Measurements from ENCODE around the gene CMTM8.

Gene CMTM8

GRCh38 chr3:32337505-32337904 lies 99.0 kb downstream of the CMTM8 start:
- H3K9me3 ChIP-seq (ENCODE audit: insufficient read depth, low read length, severe bottlenecking), result no peaks in the 10 kb centered on the region
- TF ChIP-seq CTCF (IDR thresholded peaks at IDR 0.05; ENCODE audit: borderline replicate concordance, extremely low read depth, low read length, poor library complexity, severe bottlenecking) (no peak), EZH2 (IDR thresholded peaks at IDR 0.05; ENCODE audit: borderline replicate concordance, low read depth, low read length, severe bottlenecking) (no peak)
- no peaks in the 10 kb centered on the region for H3K27me3 ChIP-seq (ENCODE audit: insufficient read depth, low read length, poor library complexity)
- H3K36me3 ChIP-seq (ENCODE audit: insufficient read depth, low read length), result no peaks in the 10 kb centered on the region
- no peak overlapping the region for H3K4me3 ChIP-seq (ENCODE audit: low read depth in 1 of 2, low read length in 2 of 2)
- H2AFZ ChIP-seq (ENCODE audit: low read depth, low read length), result no peak overlapping the region
- no peaks in the 10 kb centered on the region for H3K79me2 ChIP-seq (ENCODE audit: insufficient read depth, low read length)
- ATAC-seq (ENCODE audit: insufficient read depth, low read depth) (no peak), DNase-seq (no peak)
- H4K20me1 ChIP-seq (ENCODE audit: insufficient read depth, low read length), result no peaks in the 10 kb centered on the region
- no peak overlapping the region for H3K9ac ChIP-seq (ENCODE audit: low read depth, low read length)
- no peak overlapping the region for H3K27ac ChIP-seq (ENCODE audit: low read length)
- H3K4me2 ChIP-seq (ENCODE audit: insufficient read depth, low read length), result no peak overlapping the region
- no peaks in the 10 kb centered on the region for H3K4me1 ChIP-seq (ENCODE audit: insufficient read depth, low read length)

GRCh38 chr3:32340039-32340438 lies 101.6 kb downstream of the CMTM8 start:
- no peak overlapping the region for H3K4me2 ChIP-seq (ENCODE audit: insufficient read depth, low read length)
- peak; percentile 74 for TF ChIP-seq CTCF (IDR thresholded peaks at IDR 0.05; ENCODE audit: borderline replicate concordance, extremely low read depth, low read length, poor library complexity, severe bottlenecking)
- no peak for TF ChIP-seq EZH2 (IDR thresholded peaks at IDR 0.05; ENCODE audit: borderline replicate concordance, low read depth, low read length, severe bottlenecking)
- H3K79me2 ChIP-seq (ENCODE audit: insufficient read depth, low read length), result no peaks in the 10 kb centered on the region

GRCh38 chr3:32340611-32341365 lies 102.3 kb downstream of the CMTM8 start:
- no peaks in the 10 kb centered on the region for H3K4me1 ChIP-seq (ENCODE audit: insufficient read depth, low read length)
- no peaks in the 10 kb centered on the region for H4K20me1 ChIP-seq (ENCODE audit: insufficient read depth, low read length)
- H3K27me3 ChIP-seq (ENCODE audit: insufficient read depth, low read length, poor library complexity), result no peaks in the 10 kb centered on the region
- TF ChIP-seq EZH2 (IDR thresholded peaks at IDR 0.05; ENCODE audit: borderline replicate concordance, low read depth, low read length, severe bottlenecking) (no peak), CTCF (IDR thresholded peaks at IDR 0.05; ENCODE audit: borderline replicate concordance, extremely low read depth, low read length, poor library complexity, severe bottlenecking) (no peak)
- H3K4me3 ChIP-seq (ENCODE audit: low read depth in 1 of 2, low read length in 2 of 2), result no peak overlapping the region
- H3K4me2 ChIP-seq (ENCODE audit: insufficient read depth, low read length), result no peak overlapping the region
- no peak for ATAC-seq (ENCODE audit: insufficient read depth, low read depth)
- H3K27ac ChIP-seq (ENCODE audit: low read length), result no peak overlapping the region
- no peaks in the 10 kb centered on the region for H3K79me2 ChIP-seq (ENCODE audit: insufficient read depth, low read length)
- DNase-seq, result no peak
- H3K9me3 ChIP-seq (ENCODE audit: insufficient read depth, low read length, severe bottlenecking), result no peaks in the 10 kb centered on the region
- H3K36me3 ChIP-seq (ENCODE audit: insufficient read depth, low read length), result no peaks in the 10 kb centered on the region
- H2AFZ ChIP-seq (ENCODE audit: low read depth, low read length), result no peak overlapping the region
- H3K9ac ChIP-seq (ENCODE audit: low read depth, low read length), result no peak overlapping the region

More at GRCh38 chr3:32340039-32340438, 101.6 kb downstream of the CMTM8 start:
- H3K36me3 ChIP-seq (ENCODE audit: insufficient read depth, low read length), result no peaks in the 10 kb centered on the region
- H3K9ac ChIP-seq (ENCODE audit: low read depth, low read length), result no peak overlapping the region
- no peak overlapping the region for H3K27ac ChIP-seq (ENCODE audit: low read length)
- ATAC-seq (ENCODE audit: insufficient read depth, low read depth), result peak; percentile 85
- no peaks in the 10 kb centered on the region for H3K4me1 ChIP-seq (ENCODE audit: insufficient read depth, low read length)
- no peaks in the 10 kb centered on the region for H3K27me3 ChIP-seq (ENCODE audit: insufficient read depth, low read length, poor library complexity)
- no peak overlapping the region for H2AFZ ChIP-seq (ENCODE audit: low read depth, low read length)
- peak; percentile 37 for DNase-seq
- H3K9me3 ChIP-seq (ENCODE audit: insufficient read depth, low read length, severe bottlenecking), result no peaks in the 10 kb centered on the region
- no peaks in the 10 kb centered on the region for H4K20me1 ChIP-seq (ENCODE audit: insufficient read depth, low read length)
- no peak overlapping the region for H3K4me3 ChIP-seq (ENCODE audit: low read depth in 1 of 2, low read length in 2 of 2)
